Right lobe of liver (tissue), 4 donors: ENCODE measurements around the gene CTSZ.

Source experiments
- POLR2A ChIP-seq: fragments of 450-650 bp; IDR thresholded peaks from one replicate; pipeline ENCODE4 v1.6.1; 2017; ENCODE audit warnings: antibody characterized with exemption, mild to moderate bottlenecking
- TF ChIP-seq, protein P1 (sequence below), 4 donors: fragments of 200-600 bp in 3 of 4; fragments of 450-650 bp in 1 of 4; IDR thresholded peaks; one replicate each; pipeline versions ENCODE4 v1.5.1 to v1.8.0; 2016 to 2022; ENCODE audit warnings: antibody characterized with exemption in 4 of 4, mild to moderate bottlenecking in 2 of 4
- donor health status: DM: no; HTN: no; CAD: no.
- donor health status: DM: no; HTN: no; CAD: no.
- donor health status: DM: no; HTN: yes; CAD: no.

DNA sequence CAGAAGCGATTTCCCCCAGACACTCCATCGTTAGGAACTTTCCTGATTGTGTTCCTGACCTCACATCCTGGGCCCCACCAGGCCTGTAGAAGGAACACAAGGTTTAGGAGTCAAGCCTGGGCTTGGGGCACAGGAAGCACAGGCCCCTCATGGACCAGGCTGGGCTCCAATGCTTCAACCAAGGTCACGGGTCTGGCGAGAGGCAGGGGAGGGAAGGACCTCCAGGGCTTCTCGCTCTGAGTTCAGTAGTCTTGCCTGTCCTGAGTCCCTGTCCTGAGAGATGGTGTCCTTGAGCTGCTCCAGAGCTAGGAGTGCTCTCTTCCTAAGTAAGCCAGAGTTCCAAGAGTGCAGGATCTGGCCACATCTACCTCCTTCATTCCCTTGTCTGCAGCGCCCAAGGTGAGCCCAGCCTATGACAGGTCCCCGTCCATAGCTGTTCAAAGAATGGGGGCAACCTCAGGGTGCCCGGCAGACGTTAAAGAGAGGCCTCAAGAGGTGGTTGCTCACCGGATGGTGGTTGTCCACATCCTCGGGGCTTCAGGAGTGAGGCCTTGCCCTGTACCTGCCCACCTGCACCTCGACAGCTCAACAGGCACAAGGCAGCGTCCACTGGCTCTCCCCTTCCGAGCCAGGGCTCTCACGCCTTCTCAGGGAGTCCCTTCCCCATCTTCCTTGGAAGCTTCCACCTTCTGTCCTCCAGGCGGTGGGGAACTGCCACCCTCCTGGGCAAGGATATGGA lies 10.6 kb upstream of the CTSZ start:
- TF ChIP-seq, protein P1, sequence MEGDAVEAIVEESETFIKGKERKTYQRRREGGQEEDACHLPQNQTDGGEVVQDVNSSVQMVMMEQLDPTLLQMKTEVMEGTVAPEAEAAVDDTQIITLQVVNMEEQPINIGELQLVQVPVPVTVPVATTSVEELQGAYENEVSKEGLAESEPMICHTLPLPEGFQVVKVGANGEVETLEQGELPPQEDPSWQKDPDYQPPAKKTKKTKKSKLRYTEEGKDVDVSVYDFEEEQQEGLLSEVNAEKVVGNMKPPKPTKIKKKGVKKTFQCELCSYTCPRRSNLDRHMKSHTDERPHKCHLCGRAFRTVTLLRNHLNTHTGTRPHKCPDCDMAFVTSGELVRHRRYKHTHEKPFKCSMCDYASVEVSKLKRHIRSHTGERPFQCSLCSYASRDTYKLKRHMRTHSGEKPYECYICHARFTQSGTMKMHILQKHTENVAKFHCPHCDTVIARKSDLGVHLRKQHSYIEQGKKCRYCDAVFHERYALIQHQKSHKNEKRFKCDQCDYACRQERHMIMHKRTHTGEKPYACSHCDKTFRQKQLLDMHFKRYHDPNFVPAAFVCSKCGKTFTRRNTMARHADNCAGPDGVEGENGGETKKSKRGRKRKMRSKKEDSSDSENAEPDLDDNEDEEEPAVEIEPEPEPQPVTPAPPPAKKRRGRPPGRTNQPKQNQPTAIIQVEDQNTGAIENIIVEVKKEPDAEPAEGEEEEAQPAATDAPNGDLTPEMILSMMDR (IDR thresholded peaks at IDR 0.05), result no peak
- TF ChIP-seq POLR2A, result no peak
